Mesenteric fat pad (tissue), 1 donor: ENCODE results near the gene USB1. TPM values are rescaled to one million over a fixed set of nuclear protein-coding genes. Genes with fewer than 3 reads are reported as not detected.
"Not testable (repeated sequence)": the region's sequence is repeated elsewhere in the genome, so short reads cannot be mapped to it uniquely, and the experiment has no call there.

Experiments
- DNase-seq: peaks from one replicate; pipeline ENCODE4 v3.0.0-alpha.2; 2020; ENCODE audit warnings: low spot score
- total RNA-seq: library from RNA; stranded (reverse); fragmentation: NEBNext Ultra II Directional; extraction: Animal tissue kit (Norgen Biotek cat#: 25700); gene quantifications from one replicate; pipeline ENCODE4 v1.2.1, GENCODE V29; 2021
- donor health status: DM: yes; HTN: yes; CAD: no.

Gene USB1
- total RNA-seq, 1 donor from 2014 or later = 40.8 TPM

DNA sequence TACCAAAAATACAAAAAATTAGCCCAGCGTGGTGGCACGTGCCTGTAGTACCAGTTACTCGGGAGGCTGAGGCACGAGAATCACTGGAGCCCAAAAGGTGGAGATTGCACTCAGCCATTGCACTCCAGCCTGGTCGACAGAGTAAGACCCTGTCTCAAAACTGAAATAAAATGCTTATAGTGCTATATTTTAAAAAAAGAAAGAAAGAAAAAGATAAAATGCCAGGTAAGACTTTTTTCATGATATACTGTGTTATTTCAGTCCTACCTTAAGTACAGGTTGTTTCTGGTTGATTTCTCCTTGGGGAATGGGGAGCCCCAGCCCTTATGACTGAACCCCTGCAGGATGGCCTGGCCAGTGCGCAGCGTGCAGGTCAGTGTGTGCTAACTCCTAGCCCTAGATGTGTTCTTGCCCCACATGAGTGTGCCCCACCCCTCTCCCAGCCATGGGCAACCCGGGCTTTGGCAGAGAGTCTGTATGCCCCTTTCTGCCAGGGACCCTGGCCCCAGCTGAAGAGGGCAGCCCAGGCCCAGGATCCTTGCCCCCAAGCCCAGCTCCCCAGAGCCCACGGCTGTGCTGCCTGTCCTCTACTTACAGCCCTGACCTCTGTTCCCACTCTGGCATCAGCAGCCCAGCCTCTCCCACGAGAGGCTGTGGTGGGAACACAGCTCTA is 31.6 kb upstream of the USB1 start:
- DNase-seq = no peak

DNA sequence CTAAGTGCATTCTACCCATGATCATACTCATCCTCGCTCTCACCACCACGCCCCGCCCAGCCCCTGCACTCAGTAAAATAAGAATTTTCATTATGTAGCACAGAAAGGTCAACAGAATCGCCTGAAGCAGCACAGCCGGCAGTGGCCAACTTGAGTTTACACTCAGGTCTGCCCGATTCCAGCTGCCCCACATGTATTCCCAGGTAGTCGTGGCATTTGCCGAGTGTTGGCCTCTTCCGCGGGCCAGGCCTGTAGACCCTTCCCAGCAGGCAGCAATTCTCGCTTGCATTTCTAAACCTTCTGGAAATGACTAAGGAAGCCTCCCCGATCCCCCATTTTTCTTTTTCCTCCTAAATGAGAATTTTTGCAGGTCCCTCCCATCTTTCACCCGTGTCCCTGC is 30.9 kb upstream of the USB1 start:
- DNase-seq = no peak

DNA sequence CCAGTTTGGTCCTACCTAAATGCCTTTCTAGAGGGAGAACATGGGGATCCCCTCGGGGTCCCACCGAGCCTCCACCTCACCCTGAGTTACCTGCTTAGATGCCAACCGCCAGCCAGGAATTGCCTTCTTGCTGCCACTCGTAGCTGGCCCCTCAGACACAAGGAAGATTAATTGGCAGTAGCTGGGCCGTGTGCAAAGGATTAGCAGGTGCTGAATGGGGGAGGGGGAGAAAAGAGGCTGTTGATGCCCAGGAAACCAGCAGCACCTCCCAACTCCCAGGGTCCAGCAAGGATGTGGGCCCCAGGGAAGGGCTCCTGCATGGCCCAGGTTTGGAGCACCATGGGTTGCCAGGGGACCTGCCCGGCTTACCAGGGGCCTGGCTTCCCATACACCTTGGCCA is 30.2 kb upstream of the USB1 start, which contains the start of gene CNGB1:
CNGB1 (minus strand) TSS at position 159 of the 400 bp plus-strand sequence. CDS start 3,842 bp downstream, outside the sequence.
- no peak for DNase-seq

DNA sequence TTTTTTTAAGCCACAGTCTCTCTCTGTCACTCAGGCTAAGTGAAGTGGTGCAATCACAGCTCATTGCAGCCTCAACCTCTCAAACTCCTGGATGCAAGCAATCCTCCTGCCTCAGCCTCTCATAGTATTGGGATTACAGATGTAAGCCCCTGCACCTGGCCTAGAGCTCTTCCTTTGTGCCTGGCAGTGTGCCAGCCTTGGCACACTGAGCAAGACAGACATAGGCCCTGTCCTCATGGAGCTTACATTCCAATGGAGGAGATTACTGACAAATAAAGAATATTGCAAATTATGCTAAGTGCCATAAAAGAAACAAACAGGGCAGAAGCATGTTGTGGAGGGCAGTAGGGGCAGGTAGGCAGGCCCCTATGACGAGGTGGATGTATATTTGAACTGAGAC is 29.4 kb upstream of the USB1 start:
- DNase-seq = no peak

DNA sequence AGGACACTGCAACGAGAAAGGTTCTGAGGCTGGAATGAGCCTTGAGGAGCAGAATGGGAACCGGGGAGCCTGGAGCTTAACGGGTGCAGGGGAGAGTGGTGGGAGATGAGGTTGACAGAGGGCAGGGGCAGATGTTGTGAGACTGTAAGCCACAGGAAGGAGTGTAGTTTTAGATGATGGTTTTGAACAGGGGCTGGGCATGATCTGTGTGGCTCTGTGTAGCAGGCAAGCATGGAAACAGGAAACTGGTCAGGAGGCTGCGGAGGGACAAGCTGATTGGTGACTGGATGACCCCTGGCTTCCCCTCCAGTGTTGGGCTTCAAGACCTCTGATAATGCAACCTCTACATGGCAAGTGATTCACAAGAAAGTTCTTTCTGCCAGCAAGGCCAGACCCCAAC is 28.9 kb upstream of the USB1 start:
- DNase-seq = no peak

DNA sequence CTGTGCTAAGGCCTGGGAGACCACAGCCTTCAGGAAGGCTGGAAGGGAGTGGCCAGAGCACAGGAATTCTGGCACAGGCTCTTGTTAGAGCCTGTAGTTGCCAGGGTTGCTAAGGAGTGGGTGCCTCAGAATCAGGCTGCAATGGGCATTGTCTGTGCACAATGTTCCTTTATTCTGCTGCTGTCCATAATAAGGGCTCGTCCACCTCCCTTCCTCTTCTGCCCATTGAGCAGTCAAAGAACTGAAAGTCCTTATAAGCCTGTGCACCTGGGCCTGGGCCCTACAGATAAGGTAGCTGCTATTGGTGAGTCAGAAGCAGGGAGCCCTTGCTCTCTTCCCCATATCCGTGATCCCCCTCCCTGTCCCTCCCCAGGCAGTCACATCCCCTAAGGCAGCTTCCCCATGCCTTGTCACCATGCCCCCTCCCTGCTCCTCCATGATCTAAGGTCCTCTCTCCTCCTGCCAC is 24.8 kb upstream of the USB1 start:
- DNase-seq = no peak

DNA sequence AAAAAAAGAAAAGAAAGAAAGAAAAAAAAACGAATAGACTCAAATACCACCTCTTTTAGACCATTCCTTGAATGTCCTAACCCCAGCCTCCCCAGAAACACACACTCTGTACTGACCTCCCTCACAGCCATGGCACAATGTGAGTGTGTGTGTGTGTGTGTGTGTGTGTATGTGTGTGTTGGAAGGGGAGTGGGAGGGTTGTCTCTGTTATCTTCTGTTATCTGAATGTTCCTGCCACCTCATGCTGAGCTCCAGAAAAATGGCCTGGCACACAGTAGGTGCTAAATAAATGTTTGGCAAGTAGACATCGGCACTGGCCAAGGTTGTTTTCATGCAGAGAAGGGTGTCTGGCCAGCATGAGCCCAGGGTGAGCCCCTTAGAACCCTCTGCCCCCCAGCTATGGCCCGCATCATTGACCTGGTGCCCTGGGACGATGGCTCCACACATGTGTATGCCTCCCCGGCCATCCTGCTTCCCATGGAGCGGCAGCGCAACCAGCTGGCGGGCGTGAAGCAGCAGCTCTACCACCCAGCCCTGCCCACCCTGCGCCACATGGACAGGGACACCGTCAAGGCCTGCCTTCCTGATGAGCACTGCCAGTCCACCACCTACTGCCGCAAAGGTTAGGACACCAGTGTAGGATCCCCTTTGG is 23.7 kb upstream of the USB1 start:
- DNase-seq = no peak

DNA sequence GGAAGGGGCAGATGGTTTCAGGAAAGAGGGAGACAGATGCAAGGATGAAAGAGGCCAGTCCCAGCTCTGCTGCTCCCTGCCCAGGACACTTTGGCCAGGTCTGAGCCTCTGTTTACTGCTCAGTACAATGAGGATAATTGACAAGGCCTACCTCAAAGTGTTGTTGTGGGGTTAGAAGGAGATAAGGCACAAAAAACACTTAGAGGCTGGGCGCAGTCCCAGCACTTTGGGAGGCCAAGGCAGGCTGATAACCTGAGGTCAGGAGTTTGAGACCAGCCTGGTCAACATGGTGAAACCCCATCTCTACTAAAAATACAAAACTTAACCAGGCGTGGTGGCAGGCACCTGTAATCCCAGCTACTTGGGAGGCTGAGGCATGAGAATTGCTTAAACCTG is 23.1 kb upstream of the USB1 start:
- DNase-seq = not testable (repeated sequence)

DNA sequence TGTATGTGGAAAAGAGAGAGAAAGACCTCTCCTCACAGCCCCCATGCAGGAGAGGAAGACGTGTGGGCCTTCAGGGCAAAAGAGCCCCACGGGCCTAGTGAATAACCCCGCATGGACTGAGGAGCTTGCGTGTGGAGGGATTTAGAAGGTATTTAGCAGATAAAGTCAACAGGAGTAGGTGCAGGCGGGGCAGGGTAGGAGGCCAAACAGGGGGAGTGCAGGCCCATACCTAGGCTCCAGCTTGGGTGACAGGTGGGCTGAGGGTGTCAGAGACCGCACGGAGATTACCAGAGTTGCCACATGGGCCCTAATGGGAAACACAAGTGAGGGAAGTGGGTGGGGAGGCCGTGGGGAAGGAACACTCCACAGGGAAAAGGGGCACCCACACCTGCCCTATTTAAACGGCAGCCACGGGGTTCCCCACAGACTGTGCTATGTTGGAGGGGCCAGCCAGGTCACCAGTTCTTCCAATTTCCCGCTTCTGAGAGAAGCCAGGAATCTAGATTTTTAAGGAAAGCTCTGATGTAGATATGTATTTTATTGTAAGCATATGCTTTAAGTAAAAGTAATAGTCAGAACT is 22.1 kb upstream of the USB1 start:
- no peak for DNase-seq

DNA sequence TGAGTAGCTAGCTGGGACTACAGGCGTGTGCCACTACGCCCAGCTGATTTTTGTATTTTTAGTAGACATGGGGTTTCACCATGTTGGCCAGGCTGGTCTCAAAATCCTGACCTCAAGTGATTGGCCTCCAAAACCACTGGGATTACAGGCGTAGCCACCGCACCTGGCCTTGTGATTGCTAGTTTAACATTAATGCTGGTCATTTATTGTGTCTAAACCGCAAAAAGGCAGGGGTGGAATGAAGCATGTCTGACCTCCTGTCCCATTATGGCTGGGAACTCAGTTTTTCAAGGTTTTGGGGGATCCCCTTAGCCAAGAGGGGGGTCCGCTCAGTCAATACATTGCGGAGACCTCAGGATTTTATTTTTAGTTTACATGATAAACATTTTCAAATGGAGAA is 19.6 kb upstream of the USB1 start:
- DNase-seq = no peak

DNA sequence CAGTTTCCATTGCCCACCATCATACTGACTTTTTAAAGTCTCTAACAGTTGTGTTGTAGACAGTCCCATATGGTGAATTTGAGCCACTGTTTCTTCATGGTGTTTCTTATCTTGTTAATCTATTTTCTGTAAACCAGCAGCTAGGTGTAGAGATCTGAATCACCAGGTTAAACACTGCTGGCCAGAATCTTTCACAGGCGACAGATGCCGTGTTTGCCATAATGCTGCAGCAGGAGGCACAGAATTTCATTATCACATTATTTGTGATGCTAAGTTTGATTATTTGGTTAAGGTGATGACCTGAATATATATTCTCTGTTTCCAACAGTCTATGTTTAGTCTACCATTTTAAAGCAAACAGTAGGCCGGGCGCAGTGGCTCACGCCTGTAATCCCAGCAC is 18.8 kb upstream of the USB1 start:
- no peak for DNase-seq

DNA sequence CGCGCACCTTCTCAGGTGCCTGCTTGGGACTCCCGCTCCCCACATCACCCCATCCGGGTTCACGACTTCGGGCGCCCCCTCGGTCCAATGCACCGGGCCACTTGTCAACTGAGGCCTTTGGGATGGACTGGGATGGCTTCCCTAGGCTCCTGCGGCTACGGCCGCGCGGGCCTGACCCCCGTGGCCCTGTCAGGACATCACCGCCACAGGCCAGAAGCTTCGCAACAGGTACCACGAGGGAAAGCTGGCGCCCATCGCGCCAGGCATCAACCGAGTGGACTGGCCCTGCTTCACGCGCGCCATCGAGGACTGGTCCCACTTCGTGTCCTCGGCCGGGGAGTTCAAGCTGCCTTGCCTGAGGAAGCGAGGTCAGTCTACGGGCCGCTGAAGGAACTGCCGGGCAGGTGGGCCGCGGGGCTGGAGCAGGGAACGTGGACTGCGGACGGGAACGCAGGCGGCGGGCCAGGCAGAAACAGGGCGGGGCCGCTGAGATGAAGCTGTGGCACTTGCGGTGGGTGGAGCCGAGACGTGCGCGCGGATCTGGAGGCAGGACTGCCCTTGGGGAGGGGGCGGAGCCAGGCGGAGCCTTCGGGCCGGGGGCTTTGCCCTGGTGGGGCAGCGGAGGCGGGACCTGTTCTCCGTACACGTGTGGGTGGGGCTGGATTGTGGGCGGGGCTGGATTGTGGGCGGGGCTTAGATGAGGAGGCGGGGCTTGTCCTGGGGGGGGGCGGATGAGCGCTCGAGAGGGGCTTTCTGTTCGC is 16.6 kb upstream of the USB1 start:
- peak; percentile 94 for DNase-seq

DNA sequence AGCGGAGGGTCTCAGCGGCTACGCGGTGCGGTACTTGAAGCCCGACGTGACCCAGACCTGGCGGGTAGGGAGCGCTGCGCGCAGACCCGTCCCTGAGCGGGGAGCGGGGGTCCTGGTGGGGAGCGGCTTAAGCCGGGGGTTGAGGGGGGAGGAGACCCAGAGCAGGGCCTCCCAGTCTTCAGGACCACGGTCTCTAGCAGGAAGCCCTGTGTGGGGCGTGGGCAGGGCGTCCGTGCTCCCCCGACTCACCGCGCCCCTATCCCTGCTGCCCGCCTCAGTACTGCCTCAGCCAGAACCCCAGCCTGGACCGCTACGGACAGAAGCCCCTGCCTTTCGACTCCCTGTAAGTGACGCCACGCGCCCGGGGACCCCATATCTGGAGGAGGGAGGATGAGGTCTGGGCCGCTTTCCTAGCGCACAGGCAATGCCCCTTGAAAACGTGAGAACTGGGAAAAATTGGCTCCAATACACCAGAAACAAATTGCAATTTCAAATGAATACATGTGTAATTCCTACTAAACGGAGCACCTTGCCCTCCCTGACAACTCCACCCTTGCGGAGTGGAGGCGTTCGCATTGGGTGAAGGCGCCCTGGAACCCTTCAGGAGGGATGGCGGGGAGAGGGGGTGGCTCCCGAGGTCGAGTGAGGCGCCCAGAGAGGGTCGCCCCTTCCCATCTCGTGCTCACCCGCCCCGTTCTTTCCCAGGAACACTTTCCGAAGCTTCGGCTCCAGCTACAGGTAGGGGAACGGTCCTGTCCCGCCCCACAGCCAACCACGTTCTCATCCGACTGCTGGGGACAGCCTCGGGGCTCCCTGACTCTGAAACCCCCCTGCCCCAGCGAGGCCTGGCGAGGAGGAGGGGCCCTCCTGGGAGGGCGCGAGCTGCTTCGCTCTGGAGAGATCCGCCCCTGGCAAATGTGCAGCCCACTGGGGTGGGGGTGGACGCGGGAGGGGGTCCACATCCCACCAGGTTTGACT is 15.7 kb upstream of the USB1 start:
- no peak for DNase-seq

DNA sequence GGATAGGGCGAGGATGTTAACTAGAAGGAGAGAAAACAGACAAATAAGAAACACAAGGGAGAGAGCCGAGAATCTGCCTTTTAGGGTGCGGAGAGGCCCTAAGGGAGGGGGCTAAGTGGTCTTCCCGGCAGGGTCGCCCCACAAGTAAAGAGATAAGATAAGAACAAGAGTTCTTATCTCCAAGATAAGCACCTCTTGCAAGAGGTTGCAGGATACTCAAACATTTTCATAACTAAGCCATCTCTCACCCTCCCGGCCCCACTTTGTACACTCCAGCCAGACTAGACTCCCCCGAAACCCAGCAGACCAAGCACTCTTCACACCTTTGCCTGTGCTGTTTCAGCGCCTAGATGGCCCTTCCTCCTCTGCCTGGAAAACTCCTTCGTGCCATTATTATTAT is 15.0 kb upstream of the USB1 start:
- no peak for DNase-seq

DNA sequence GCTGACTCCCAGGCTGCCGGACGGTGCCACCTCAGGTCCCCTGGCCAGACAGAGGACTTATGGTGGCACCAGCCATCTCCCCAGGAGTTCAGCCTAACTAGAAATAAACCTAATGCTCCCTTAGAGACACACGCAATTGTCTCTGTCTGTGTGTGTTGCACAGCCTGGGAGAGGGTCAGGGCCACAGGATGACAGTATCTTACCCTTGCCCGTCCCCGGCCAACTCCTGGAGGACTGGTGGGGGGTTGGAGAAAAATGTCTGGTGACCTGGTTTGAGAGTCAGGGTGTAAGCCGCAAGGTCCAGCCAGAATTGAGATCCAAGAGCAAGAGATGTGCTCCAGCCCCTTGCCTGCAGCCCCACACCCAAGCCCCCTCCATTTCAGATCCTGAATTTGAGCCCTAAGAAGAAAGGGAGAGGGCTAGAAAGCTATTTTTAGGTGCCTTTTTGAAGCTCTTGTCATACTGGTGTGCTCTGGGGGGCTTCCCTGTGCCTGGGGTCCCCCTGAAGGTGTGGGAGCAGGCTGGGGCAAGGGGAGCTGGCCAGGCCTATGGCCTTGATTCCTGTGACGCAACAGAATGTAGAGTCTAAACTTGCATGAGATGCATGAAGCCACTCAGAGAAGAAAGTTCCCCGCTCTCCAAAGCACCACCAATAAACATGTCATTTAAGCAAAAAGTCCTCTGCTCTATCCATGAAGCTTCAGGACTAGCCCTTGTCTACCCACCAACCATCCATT is 13.6 kb upstream of the USB1 start:
- no peak for DNase-seq

DNA sequence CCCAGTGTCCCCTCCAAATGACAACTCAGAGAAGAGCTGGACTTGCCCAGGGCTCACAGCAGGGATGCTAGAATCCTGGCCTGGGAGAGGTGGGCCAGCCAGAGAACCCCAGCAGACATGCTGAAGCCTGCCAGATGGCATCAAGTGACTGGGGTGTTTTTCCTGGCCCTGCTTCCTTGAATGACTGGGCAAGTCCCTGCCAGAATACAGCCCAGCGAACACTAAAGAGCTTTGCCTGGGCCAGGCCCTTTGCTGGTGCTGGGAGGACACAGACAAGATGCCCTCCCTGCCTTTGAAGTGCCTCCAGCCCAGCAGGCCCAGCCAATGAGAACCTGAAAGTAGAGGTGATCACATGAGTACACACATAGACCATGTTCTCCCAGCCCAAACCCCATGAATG is 12.3 kb upstream of the USB1 start:
- DNase-seq = no peak

DNA sequence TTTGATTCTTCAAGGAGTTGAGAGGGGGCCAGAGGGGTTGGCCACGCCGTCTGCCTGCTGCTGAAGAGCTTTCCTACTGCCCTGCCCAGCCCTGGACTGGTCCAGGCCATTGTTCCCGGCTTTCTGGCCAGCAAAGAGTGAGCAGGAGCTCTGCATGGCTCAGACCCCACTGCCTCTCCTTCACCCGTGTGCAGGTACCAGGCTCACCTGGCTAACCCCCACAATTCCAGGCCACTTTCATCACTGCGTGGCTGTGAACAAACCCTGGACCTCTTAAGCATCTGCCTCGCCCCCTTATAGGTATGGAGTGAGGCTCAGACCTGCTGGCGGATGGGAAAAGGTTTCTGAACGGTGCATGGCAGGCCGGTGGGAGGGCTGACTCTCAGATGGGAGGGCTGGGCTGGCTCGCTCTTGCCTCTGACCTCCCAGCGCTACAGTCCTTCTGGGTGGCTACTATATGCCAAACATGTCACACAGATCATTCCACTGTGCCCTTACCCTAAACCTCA is 9.6 kb upstream of the USB1 start:
- DNase-seq = no peak

DNA sequence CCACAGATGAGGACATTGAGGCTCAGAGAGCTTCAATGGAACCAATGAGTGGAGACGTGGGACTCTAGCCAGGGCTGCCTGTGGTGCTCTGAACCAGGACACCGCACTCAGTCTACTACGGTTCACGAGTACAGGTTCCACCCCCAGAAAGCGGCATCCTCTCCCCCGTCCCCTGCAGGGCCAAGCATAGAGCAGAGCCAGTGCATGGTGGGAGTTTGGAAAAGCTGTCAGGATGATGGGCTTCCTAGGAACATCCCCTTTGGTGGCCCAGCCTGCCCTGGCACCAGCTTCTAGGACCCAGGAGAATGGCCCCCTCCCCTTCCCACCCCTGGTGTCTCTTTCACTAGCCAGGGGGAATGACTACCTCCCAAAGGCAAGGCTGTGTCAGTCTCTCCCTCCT is 9.1 kb upstream of the USB1 start:
- DNase-seq = no peak

DNA sequence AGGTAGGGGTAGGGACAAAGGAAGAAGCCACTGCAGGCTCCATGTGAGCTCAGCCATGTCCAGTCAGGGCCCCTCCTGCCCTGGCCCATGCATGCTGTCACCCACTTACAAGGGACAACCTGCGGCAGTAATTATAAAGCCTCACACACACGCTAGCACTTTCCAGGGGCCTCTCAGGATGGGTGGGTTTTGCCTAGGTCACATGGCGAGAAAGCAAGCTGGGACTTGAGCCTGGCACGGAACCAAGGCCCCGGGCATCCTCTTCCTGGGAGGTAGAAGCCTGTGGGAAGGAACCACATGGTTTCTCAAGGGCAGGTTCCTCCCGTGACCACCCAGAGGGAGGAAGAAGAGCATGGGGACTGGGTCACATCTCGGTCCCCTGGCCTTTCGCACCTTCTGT is 7.8 kb upstream of the USB1 start:
- no peak for DNase-seq

DNA sequence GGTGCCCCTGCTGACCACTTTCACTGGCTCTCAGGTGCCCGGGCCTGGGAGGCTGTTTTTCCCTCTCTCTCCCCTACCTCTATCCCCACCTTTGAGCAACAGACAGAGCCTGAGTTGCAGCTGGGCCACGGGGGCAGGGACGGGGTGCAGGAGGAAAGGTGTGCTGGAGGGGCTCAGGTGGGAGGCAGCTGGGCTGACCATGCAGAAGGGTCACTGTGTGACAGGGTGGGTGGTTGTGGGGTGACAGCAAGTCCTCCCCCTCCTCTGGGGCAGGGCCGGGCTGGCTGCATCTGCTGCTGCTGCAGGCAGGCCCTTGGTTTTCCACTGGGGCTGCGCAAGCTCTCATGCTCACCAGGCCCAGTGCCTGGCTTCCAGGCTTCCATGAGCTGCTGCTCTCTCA is 7.3 kb upstream of the USB1 start:
- DNase-seq = no peak
